ENCODE results near the gene TNS1. TPM values are rescaled to one million over a fixed set of nuclear protein-coding genes. Genes with fewer than 3 reads are reported as not detected.
A peak's percentile ranks its signal among the peaks of the same experiment; 100 is the strongest.

Gene TNS1
- total RNA-seq, 1 experiment from 2014 or later, result 4.5 TPM

GRCh38 chr2:217937446-217937845 is 65.3 kb downstream of the TNS1 start:
- CTCF ChIA-PET, result interaction anchor here (0.9 to 2.9 kb wide), 6 partner anchors 11 to 152 kb away, joined by 3 to 19 read pairs (median 7); no protein-coding TSS in a partner anchor
- POLR2A ChIA-PET, result no interaction called here
- H3K9me3 Mint-ChIP-seq, result no peaks in the 10 kb centered on the region
- ATAC-seq, result peak; percentile 10
- TF ChIP-seq, protein P1, sequence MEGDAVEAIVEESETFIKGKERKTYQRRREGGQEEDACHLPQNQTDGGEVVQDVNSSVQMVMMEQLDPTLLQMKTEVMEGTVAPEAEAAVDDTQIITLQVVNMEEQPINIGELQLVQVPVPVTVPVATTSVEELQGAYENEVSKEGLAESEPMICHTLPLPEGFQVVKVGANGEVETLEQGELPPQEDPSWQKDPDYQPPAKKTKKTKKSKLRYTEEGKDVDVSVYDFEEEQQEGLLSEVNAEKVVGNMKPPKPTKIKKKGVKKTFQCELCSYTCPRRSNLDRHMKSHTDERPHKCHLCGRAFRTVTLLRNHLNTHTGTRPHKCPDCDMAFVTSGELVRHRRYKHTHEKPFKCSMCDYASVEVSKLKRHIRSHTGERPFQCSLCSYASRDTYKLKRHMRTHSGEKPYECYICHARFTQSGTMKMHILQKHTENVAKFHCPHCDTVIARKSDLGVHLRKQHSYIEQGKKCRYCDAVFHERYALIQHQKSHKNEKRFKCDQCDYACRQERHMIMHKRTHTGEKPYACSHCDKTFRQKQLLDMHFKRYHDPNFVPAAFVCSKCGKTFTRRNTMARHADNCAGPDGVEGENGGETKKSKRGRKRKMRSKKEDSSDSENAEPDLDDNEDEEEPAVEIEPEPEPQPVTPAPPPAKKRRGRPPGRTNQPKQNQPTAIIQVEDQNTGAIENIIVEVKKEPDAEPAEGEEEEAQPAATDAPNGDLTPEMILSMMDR (IDR thresholded peaks at IDR 0.05), result no peak
- TF ChIP-seq FOXP1 (CRISPR knock-in tag; IDR thresholded peaks at IDR 0.05; ENCODE audit: borderline replicate concordance), result peak; percentile 57; the same call in 1 of the 2 replicates
- TF ChIP-seq ESRRA (CRISPR knock-in tag; IDR thresholded peaks at IDR 0.05; ENCODE audit: borderline replicate concordance), result peak; percentile 96
- no peak for TF ChIP-seq ATF1 (CRISPR knock-in tag; IDR thresholded peaks at IDR 0.05)
- no peak overlapping the region for H3K27ac Mint-ChIP-seq
- DNase-seq (ENCODE audit: low spot score), result no peak
- no peak overlapping the region for H3K4me3 Mint-ChIP-seq
- no peaks in the 10 kb centered on the region; the same call in none of the 2 replicates for H3K27me3 Mint-ChIP-seq (ENCODE audit: low read depth)
- peaks cover 54% of the 10 kb centered on the region for H3K4me1 Mint-ChIP-seq
- H3K36me3 Mint-ChIP-seq, result no peaks in the 10 kb centered on the region

DNA sequence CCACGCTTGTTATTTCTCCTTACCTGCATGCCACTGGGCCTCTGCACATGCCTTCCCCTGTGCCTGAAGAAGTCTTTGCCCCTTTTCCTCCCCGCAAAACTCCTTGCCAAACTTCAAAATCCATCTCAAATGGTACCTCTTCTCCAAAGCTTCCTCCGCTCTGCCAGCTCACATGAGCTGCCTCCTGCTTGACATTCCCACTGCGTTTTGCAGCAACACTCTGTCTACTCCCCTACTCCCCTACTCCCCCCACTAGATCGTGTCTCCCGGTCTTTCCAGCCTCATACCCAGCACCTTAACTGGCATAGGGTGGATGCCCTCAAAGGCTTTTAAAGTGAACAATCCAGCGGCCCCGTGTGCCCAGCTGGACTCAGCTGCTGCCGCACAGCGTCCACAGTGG is 65.8 kb downstream of the TNS1 start:
- Mint-ChIP-seq H3K27ac (peak overlapping the region; percentile 88), H3K36me3 (no peaks in the 10 kb centered on the region), H3K27me3 (ENCODE audit: low read depth) (no peaks in the 10 kb centered on the region; the same call in none of the 2 replicates), H3K4me1 (peaks cover 54% of the 10 kb centered on the region), H3K9me3 (no peaks in the 10 kb centered on the region), H3K4me3 (no peak overlapping the region)
- POLR2A ChIA-PET, result no interaction called here
- DNase-seq (ENCODE audit: low spot score) (no peak), ATAC-seq (no peak)
- CTCF ChIA-PET, result interaction anchor here (0.9 to 2.9 kb wide), 5 partner anchors 11 to 152 kb away, joined by 3 to 19 read pairs (median 7); no protein-coding TSS in a partner anchor
- TF ChIP-seq KAT7 (CRISPR knock-in tag; IDR thresholded peaks at IDR 0.05; ENCODE audit: borderline replicate concordance) (no peak), E2F1 (CRISPR knock-in tag; IDR thresholded peaks at IDR 0.05) (no peak), CREM (CRISPR knock-in tag; IDR thresholded peaks at IDR 0.05) (no peak)
- TF ChIP-seq, protein P2, sequence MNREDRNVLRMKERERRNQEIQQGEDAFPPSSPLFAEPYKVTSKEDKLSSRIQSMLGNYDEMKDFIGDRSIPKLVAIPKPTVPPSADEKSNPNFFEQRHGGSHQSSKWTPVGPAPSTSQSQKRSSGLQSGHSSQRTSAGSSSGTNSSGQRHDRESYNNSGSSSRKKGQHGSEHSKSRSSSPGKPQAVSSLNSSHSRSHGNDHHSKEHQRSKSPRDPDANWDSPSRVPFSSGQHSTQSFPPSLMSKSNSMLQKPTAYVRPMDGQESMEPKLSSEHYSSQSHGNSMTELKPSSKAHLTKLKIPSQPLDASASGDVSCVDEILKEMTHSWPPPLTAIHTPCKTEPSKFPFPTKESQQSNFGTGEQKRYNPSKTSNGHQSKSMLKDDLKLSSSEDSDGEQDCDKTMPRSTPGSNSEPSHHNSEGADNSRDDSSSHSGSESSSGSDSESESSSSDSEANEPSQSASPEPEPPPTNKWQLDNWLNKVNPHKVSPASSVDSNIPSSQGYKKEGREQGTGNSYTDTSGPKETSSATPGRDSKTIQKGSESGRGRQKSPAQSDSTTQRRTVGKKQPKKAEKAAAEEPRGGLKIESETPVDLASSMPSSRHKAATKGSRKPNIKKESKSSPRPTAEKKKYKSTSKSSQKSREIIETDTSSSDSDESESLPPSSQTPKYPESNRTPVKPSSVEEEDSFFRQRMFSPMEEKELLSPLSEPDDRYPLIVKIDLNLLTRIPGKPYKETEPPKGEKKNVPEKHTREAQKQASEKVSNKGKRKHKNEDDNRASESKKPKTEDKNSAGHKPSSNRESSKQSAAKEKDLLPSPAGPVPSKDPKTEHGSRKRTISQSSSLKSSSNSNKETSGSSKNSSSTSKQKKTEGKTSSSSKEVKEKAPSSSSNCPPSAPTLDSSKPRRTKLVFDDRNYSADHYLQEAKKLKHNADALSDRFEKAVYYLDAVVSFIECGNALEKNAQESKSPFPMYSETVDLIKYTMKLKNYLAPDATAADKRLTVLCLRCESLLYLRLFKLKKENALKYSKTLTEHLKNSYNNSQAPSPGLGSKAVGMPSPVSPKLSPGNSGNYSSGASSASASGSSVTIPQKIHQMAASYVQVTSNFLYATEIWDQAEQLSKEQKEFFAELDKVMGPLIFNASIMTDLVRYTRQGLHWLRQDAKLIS (CRISPR knock-in tag; IDR thresholded peaks at IDR 0.05; ENCODE audit: borderline replicate concordance), result no peak

- peaks cover 55% of the 10 kb centered on the region for H3K4me1 Mint-ChIP-seq
- ATAC-seq (peak; percentile 11), DNase-seq (ENCODE audit: low spot score) (no peak)
- no peak overlapping the region for H3K4me3 Mint-ChIP-seq
- no peaks in the 10 kb centered on the region for H3K9me3 Mint-ChIP-seq
- CTCF ChIA-PET, result interaction anchor here (0.8 to 2.9 kb wide), 7 partner anchors 12 to 151 kb away, joined by 3 to 19 read pairs (median 7); no protein-coding TSS in a partner anchor
- H3K36me3 Mint-ChIP-seq, result no peaks in the 10 kb centered on the region
- peak overlapping the region; percentile 83; the same call in 1 of the 2 replicates for H3K27ac Mint-ChIP-seq
- H3K27me3 Mint-ChIP-seq (ENCODE audit: low read depth), result no peaks in the 10 kb centered on the region; the same call in 1 of the 2 replicates
- POLR2A ChIA-PET, result no interaction called here
- TF ChIP-seq, protein P3, sequence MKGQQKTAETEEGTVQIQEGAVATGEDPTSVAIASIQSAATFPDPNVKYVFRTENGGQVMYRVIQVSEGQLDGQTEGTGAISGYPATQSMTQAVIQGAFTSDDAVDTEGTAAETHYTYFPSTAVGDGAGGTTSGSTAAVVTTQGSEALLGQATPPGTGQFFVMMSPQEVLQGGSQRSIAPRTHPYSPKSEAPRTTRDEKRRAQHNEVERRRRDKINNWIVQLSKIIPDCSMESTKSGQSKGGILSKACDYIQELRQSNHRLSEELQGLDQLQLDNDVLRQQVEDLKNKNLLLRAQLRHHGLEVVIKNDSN (CRISPR knock-in tag; IDR thresholded peaks at IDR 0.05), result no peak
- no peak for TF ChIP-seq ZMAT4 (CRISPR knock-in tag; IDR thresholded peaks at IDR 0.05)
- no peak for TF ChIP-seq NR3C1 (CRISPR knock-in tag; conservative IDR thresholded peaks at IDR 0.05; ENCODE audit: low read depth)
- TF ChIP-seq CBFB (CRISPR knock-in tag; IDR thresholded peaks at IDR 0.05; ENCODE audit: low read depth), result no peak
- TF ChIP-seq, protein P4, sequence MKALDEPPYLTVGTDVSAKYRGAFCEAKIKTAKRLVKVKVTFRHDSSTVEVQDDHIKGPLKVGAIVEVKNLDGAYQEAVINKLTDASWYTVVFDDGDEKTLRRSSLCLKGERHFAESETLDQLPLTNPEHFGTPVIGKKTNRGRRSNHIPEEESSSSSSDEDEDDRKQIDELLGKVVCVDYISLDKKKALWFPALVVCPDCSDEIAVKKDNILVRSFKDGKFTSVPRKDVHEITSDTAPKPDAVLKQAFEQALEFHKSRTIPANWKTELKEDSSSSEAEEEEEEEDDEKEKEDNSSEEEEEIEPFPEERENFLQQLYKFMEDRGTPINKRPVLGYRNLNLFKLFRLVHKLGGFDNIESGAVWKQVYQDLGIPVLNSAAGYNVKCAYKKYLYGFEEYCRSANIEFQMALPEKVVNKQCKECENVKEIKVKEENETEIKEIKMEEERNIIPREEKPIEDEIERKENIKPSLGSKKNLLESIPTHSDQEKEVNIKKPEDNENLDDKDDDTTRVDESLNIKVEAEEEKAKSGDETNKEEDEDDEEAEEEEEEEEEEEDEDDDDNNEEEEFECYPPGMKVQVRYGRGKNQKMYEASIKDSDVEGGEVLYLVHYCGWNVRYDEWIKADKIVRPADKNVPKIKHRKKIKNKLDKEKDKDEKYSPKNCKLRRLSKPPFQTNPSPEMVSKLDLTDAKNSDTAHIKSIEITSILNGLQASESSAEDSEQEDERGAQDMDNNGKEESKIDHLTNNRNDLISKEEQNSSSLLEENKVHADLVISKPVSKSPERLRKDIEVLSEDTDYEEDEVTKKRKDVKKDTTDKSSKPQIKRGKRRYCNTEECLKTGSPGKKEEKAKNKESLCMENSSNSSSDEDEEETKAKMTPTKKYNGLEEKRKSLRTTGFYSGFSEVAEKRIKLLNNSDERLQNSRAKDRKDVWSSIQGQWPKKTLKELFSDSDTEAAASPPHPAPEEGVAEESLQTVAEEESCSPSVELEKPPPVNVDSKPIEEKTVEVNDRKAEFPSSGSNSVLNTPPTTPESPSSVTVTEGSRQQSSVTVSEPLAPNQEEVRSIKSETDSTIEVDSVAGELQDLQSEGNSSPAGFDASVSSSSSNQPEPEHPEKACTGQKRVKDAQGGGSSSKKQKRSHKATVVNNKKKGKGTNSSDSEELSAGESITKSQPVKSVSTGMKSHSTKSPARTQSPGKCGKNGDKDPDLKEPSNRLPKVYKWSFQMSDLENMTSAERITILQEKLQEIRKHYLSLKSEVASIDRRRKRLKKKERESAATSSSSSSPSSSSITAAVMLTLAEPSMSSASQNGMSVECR (CRISPR knock-in tag; IDR thresholded peaks at IDR 0.05; ENCODE audit: borderline replicate concordance), result no peak
- TF ChIP-seq, protein P5, sequence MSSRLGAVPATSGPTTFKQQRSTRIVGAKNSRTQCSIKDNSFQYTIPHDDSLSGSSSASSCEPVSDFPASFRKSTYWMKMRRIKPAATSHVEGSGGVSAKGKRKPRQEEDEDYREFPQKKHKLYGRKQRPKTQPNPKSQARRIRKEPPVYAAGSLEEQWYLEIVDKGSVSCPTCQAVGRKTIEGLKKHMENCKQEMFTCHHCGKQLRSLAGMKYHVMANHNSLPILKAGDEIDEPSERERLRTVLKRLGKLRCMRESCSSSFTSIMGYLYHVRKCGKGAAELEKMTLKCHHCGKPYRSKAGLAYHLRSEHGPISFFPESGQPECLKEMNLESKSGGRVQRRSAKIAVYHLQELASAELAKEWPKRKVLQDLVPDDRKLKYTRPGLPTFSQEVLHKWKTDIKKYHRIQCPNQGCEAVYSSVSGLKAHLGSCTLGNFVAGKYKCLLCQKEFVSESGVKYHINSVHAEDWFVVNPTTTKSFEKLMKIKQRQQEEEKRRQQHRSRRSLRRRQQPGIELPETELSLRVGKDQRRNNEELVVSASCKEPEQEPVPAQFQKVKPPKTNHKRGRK (CRISPR knock-in tag; IDR thresholded peaks at IDR 0.05; ENCODE audit: borderline replicate concordance), result no peak
- TF ChIP-seq FOXJ3 (CRISPR knock-in tag; IDR thresholded peaks at IDR 0.05; ENCODE audit: borderline replicate concordance), result no peak
Observed at GRCh38 chr2:217935901-217936684, 66.7 kb downstream of the TNS1 start.

Data from WTC11 (cell line).